ENCODE measurements around the gene UBXN7.

Gene UBXN7

DNA sequence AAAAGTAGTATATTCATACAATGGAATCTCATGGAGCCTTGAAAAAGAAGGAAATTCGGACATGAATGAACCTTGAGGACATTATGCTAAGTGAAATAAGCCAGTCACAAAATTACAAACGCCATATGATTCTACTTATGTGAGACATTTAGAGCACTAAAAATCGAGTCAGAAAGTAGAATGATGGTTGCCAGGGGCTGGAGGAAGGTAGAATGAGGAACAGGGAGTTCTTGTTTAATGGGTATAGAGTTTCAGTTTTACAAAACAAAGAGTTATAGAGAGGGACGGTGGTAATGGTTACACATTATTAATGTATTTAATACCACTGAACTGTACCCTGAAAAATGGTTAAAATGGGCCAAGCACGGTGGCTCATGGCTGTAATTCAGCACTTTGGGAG lies 19.5 kb downstream of the UBXN7 start:
- no peak overlapping the region for H3K27ac ChIP-seq
- TF ChIP-seq ZFX (IDR thresholded peaks at IDR 0.05; ENCODE audit: borderline replicate concordance): no peak
- TF ChIP-seq, protein P1, sequence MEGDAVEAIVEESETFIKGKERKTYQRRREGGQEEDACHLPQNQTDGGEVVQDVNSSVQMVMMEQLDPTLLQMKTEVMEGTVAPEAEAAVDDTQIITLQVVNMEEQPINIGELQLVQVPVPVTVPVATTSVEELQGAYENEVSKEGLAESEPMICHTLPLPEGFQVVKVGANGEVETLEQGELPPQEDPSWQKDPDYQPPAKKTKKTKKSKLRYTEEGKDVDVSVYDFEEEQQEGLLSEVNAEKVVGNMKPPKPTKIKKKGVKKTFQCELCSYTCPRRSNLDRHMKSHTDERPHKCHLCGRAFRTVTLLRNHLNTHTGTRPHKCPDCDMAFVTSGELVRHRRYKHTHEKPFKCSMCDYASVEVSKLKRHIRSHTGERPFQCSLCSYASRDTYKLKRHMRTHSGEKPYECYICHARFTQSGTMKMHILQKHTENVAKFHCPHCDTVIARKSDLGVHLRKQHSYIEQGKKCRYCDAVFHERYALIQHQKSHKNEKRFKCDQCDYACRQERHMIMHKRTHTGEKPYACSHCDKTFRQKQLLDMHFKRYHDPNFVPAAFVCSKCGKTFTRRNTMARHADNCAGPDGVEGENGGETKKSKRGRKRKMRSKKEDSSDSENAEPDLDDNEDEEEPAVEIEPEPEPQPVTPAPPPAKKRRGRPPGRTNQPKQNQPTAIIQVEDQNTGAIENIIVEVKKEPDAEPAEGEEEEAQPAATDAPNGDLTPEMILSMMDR (IDR thresholded peaks at IDR 0.05): no peak

DNA sequence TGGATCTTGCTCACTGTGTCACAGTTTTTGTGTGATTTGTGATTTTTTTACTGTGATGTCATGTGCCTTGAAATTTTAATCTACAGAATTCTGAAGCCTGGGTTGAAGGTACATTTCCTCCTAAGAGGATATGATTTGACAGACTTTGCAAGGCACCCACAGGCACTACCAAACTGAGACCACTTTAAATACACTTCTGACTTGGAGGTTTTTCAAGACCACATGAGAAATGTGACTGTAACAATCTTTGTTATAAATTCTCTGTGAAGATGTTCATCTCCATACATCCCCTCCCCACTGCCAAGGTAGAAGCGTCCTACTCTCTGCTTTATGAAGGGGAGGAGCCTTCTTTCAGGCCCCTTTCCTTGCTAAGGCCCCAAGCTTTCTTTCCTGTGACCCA lies 22.8 kb downstream of the UBXN7 start:
- no peak overlapping the region for H3K27ac ChIP-seq
- TF ChIP-seq, protein P1 (IDR thresholded peaks at IDR 0.05): no peak
- TF ChIP-seq ZFX (IDR thresholded peaks at IDR 0.05; ENCODE audit: borderline replicate concordance): no peak

DNA sequence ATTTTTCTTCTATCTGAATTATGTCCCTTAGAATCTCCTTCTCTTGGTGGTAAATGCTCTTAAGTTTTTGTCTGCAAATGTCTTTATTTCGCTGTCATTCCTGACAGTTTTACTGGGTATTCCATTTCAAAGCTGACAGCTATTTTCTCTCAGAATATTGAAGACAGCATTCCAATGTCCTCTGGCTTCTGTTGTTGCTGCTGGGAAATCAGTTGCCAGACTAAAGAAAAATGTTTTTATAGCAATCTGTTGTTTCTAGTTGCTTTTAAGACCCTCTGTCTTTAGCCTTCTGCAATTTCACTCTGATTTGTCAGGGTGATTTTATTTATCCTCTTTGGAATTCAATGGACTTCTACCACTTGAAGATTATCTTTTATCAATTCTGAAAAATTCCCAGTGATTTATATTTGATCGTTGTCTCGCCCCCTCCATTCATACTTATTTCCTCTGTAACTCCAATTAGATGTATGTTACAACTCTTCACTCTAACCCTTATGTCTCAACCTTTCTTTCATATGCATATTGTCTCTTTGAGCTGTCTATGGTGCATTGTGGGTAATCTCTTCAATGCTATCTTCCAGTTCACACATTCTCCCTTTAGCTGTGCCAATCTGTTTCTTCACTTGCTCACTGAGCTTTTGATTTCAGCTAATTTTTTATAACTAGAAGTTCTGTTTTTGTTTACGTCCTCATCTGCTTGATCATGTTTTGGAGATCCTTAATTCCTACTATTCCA lies 23.5 kb downstream of the UBXN7 start:
- H3K27ac ChIP-seq: no peak overlapping the region
- TF ChIP-seq, protein P1 (IDR thresholded peaks at IDR 0.05): no peak
- TF ChIP-seq ZFX (IDR thresholded peaks at IDR 0.05; ENCODE audit: borderline replicate concordance): no peak

DNA sequence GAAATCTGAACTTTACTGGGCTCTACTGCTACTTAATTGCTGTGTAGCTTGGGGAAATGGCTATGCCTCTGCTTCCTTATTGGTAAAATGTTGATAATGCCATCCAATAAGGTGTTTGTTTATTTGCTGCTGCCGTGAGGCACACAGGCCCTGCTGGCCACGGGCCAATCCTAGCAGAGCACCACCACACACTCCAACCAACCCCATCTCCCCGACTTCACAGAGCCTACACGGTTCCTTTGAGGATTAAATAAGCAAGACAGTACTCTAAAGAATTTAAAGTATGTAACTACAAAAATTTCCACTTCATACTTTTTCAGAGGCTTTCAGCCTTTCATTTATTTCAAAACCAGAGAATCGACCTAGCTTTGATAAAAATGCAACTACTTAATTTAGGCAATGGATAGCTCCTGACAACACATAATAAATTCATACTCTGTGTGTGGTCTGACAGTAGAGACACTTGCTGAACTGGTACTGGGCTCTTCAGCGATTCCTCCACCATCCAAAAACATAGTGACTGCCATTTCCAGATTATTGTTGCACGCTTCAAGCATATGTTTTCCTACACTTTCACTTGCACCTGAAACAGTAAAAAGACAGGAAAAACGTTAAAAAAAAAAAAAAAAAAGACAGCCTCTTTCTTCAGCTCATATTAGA lies 25.3 kb downstream of the UBXN7 start:
- no peak overlapping the region for H3K27ac ChIP-seq

DNA sequence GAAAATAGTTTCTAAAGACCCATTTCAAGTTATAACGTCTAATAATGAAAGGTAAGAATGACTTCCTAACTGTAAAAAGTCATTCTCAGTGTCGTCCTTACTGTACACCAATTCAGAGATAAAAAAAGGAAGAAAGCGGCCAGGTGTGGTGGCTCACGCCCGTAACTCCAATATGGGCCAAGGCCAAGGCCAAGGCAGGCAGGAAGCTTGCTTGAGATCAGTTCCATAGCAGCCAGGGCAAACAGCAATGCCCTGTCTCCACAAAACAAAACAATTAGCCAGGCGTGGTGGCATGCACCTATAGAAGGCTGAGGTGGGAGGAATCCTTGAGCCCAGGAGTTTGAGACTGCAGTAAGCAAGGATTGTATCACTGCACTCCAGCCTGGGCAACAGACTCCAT lies 31.9 kb downstream of the UBXN7 start:
- H3K27ac ChIP-seq: no peak overlapping the region
- TF ChIP-seq ZFX (IDR thresholded peaks at IDR 0.05; ENCODE audit: borderline replicate concordance): no peak
- TF ChIP-seq, protein P1 (IDR thresholded peaks at IDR 0.05): no peak

More for the DNA sequence above, 25.3 kb downstream of the UBXN7 start:
- no peak for TF ChIP-seq ZFX (IDR thresholded peaks at IDR 0.05; ENCODE audit: borderline replicate concordance)
- TF ChIP-seq, protein P1 (IDR thresholded peaks at IDR 0.05): no peak

DNA sequence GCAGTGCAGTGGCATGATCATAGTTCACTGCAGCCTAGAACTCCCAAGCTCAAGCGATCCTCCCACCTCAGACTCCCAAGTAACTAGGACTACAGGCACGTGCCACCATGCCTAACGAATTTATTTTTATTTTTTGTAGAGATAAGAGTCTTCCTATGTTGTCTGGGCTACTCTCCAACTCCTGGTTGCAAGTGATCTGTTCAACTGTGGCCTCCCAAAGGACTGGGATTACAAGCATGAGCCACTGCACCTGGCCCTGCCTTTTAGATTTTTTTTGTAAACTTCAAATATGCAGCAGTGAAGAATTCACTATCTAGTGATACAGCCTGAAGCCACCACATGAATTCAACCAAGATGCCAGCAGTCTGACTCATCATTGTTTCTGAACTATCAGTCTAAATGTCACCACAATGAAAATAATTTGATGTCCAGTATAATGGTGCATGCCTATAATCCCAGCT lies 32.7 kb downstream of the UBXN7 start:
- no peak overlapping the region for H3K27ac ChIP-seq
- TF ChIP-seq, protein P1 (IDR thresholded peaks at IDR 0.05): no peak
- no peak for TF ChIP-seq ZFX (IDR thresholded peaks at IDR 0.05; ENCODE audit: borderline replicate concordance)

DNA sequence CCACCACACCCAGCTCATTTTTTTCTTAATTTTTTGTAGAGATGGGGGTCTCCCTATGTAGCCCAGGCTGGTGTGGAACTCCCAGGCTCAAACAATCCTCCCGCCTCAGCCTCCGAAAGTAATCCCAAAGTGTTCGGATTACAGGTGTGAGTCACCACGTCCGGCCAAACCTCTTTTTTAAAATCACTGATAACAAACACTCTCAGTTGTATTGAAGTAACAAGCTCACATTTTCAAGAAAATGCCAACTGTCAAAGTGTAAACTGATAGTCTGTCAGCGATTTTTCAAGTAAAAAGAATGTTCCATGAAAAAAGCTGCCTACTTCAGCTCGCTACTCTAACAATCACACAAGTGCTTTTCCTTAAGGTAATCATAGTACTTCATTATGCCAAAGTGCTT lies 33.4 kb downstream of the UBXN7 start:
- no peak overlapping the region for H3K27ac ChIP-seq
- no peak for TF ChIP-seq ZFX (IDR thresholded peaks at IDR 0.05; ENCODE audit: borderline replicate concordance)
- TF ChIP-seq, protein P1 (IDR thresholded peaks at IDR 0.05): no peak
